ENCODE results near the gene CGREF1.

Gene CGREF1

DNA sequence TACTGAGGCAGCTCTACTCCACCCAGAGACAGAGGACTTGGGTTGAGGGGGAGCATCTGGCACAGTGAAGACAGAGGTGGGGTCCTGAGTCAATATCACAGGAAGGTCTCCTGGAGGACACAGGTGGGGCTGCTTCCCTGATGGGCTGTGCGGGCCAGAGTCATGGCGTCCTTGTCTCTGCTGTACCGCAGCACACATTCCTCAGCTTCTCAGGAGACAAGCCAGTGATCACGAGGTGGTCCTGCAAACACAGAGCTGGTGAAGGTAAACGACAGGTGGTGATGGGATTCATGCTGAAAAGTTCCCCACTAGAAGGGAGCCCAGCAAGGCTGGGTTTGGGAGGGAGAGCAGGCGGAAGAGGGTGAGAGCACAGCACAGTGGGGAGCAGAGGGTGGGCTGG, 39.5 kb upstream of the CGREF1 start:
- H3K36me3 ChIP-seq: no peaks in the 10 kb centered on the region
- no peak for TF ChIP-seq CTCF (IDR thresholded peaks at IDR 0.05)
- no peak overlapping the region for H3K27ac ChIP-seq
- no peaks in the 10 kb centered on the region for H3K27me3 ChIP-seq
- no peaks in the 10 kb centered on the region for H3K4me1 ChIP-seq (ENCODE audit: control insufficient read depth in 1 of 2, insufficient read depth in 1 of 2, low read depth in 1 of 2, low read length in 1 of 2)
- H3K9me3 ChIP-seq: no peaks in the 10 kb centered on the region
- no peak overlapping the region for H3K4me3 ChIP-seq (ENCODE audit: low read depth in 1 of 2, low read length in 1 of 2)

- no peaks in the 10 kb centered on the region for H3K9me3 ChIP-seq
- H3K27me3 ChIP-seq: no peaks in the 10 kb centered on the region
- H3K27ac ChIP-seq: no peak overlapping the region
- no peaks in the 10 kb centered on the region for H3K36me3 ChIP-seq
- TF ChIP-seq CTCF (IDR thresholded peaks at IDR 0.05): no peak
- no peaks in the 10 kb centered on the region for H3K4me1 ChIP-seq (ENCODE audit: control insufficient read depth in 1 of 2, insufficient read depth in 1 of 2, low read depth in 1 of 2, low read length in 1 of 2)
- no peak overlapping the region for H3K4me3 ChIP-seq (ENCODE audit: low read depth in 1 of 2, low read length in 1 of 2)
Measured at GRCh38 chr2:27155069-27155520, 36.2 kb upstream of the CGREF1 start.

- no peak for TF ChIP-seq CTCF (IDR thresholded peaks at IDR 0.05)
Measured at GRCh38 chr2:27154488-27154887, 35.6 kb upstream of the CGREF1 start.

DNA sequence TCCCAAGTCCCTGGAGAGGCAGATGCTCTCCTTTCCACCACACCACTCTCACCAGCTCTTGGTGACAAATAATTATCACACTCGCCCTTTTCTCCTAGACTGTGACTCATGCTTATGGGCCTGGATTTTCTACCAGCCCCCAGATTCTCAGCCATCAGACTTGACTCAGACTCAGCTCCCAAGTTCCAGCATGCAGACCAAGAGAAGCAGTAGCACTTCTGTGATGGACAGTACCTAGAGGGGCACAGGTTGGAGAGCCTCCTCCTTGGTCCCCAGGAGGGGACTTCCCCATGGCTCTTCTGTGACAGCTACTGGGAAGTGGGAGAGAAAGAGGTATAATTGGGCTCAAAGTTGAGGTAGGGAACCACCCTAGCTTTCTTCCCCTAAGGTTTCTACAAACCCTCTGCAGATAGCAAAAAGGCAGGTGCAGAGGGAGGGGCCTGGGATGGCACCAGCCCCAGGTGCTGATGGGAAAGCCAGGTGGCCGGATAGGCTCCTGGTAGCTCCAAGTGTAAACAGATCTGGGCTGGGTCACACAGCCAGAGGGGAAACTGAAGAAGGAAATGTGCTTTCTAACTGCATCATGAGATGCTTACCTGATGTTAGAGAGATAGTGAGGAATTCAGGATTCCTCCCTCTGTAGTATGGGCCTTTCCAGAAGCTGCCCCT, 34.0 kb upstream of the CGREF1 start:
- H3K9me3 ChIP-seq: no peaks in the 10 kb centered on the region

More at GRCh38 chr2:27154488-27154887, 35.6 kb upstream of the CGREF1 start:
- Histone ChIP-seq H3K27ac (no peak overlapping the region), H3K27me3 (no peaks in the 10 kb centered on the region), H3K4me1 (ENCODE audit: control insufficient read depth in 1 of 2, insufficient read depth in 1 of 2, low read depth in 1 of 2, low read length in 1 of 2) (no peaks in the 10 kb centered on the region), H3K36me3 (no peaks in the 10 kb centered on the region), H3K9me3 (no peaks in the 10 kb centered on the region), H3K4me3 (ENCODE audit: low read depth in 1 of 2, low read length in 1 of 2) (no peak overlapping the region)

DNA sequence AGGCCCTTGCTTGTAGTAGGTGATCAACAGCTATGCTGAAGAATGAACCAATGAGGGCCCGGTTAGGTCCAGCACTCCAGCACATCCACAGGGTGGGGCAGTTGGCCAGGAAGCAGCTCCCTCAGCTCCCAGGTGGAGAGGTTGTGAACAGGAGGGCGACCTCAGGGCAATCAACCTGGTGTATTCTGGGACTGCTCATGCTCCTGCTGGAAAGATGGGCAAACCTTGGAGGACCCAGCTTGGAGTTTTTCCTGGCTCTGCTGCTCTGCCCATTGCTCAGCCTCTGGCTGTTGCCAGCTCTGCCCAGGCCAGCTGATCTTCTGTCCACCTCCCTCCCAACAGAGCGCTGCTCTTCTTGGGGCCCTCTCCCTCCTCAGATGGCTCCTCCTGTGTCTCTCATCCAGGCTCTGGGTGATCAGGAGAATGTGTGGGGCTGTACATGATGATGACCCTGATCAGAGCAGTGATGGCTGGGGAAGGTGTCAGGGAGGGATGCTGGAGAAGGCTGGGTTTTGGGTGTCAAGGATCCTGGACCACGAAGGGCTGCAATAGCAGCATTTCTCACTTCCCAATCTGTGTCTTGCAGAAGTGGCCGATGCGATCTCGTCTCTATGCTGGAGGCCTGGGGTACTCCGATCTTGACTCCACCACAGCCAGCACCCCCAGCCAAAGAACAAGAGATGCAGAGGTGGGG, 33.3 kb upstream of the CGREF1 start:
- Histone ChIP-seq H3K36me3 (no peaks in the 10 kb centered on the region), H3K4me1 (ENCODE audit: control insufficient read depth in 1 of 2, insufficient read depth in 1 of 2, low read depth in 1 of 2, low read length in 1 of 2) (no peaks in the 10 kb centered on the region), H3K4me3 (ENCODE audit: low read depth in 1 of 2, low read length in 1 of 2) (no peak overlapping the region), H3K27ac (no peak overlapping the region), H3K9me3 (no peaks in the 10 kb centered on the region), H3K27me3 (no peaks in the 10 kb centered on the region)
- TF ChIP-seq CTCF (IDR thresholded peaks at IDR 0.05): no peak

More for the DNA sequence above, 34.0 kb upstream of the CGREF1 start:
- TF ChIP-seq CTCF (IDR thresholded peaks at IDR 0.05): no peak
- no peaks in the 10 kb centered on the region for H3K4me1 ChIP-seq (ENCODE audit: control insufficient read depth in 1 of 2, insufficient read depth in 1 of 2, low read depth in 1 of 2, low read length in 1 of 2)
- no peak overlapping the region for H3K4me3 ChIP-seq (ENCODE audit: low read depth in 1 of 2, low read length in 1 of 2)
- no peaks in the 10 kb centered on the region for H3K27me3 ChIP-seq
- no peak overlapping the region for H3K27ac ChIP-seq
- H3K36me3 ChIP-seq: no peaks in the 10 kb centered on the region

Measured in neutrophil (primary cell).